GM12878 (cell line): ENCODE data around the gene PDE6B. TPM values are rescaled to one million over a fixed set of nuclear protein-coding genes. Genes with fewer than 3 reads are reported as not detected.
"Not testable (repeated sequence)": the region's sequence is repeated elsewhere in the genome, so short reads cannot be mapped to it uniquely, and the experiment has no call there.

ENCODE experiments used
- ATAC-seq: fragments of 200-7000 bp; cut with Tn5 transposase; 3 replicates; pipeline ENCODE4 v1.9.1; 2020; ENCODE audit warnings: mild to moderate bottlenecking, moderate library complexity
- BruUV-seq: library from RNA; stranded (reverse); fragments of 400-500 nt; replicated peaks from 2 replicates; lab custom pipeline; 2021; lab: Mats Ljungman, UMichigan
- CTCF ChIA-PET: fragments of 300-600 bp; sonication (Branson Sonifier 250); formaldehyde crosslinking; extraction: SDS; loops from one replicate; lab custom pipeline; 2021; ENCODE audit warnings: inconsistent platforms; lab: Yijun Ruan, JAX
- POLR2A ChIA-PET: fragments of 350-600 bp; formaldehyde crosslinking; extraction: SDS; loops from one replicate; lab custom pipeline; 2021; ENCODE audit warnings: inconsistent platforms; lab: Charles Lee
- RAD21 ChIA-PET: fragments of 300-600 bp; sonication (Branson Sonifier 250); formaldehyde crosslinking; loops from one replicate; lab custom pipeline; 2023; ENCODE audit warnings: antibody characterized with exemption; ENCODE audit not compliant: unreplicated experiment; lab: Charles Lee
- SMC1A ChIA-PET: fragments of 300-600 bp; sonication (Branson Sonifier 250); formaldehyde crosslinking; loops from one replicate; lab custom pipeline; 2023; ENCODE audit not compliant: unreplicated experiment, uncharacterized antibody; lab: Charles Lee
- DNase-seq: peaks from one replicate; pipeline ENCODE4 v3.0.0-alpha.2; 2011; ENCODE audit warnings: low read depth, low spot score
- FAIRE-seq: peaks from 3 replicates; lab custom pipeline; 2011; peaks lifted over from hg19 to GRCh38; lab: Jason Lieb, UNC
- H2AFZ ChIP-seq: 2 replicates; pipeline ENCODE4 v1.6.0; 2011; ENCODE audit warnings: low read depth, low read length, control low read depth; ENCODE audit not compliant: control insufficient read depth
- H3K27ac ChIP-seq: 2 replicates; pipeline ENCODE4 v1.5.1; 2011; ENCODE audit warnings: control low read depth; ENCODE audit not compliant: control insufficient read depth, insufficient read depth
- H3K27me3 ChIP-seq, 2 experiments: replicated peaks in 1 of 2; 2 replicates each; pipeline versions ENCODE4 v1.6.0 to v1.6.1; 2011; ENCODE audit warnings: low read length in 1 of 2; ENCODE audit not compliant: control insufficient read depth in 2 of 2, insufficient read depth in 2 of 2
- H3K36me3 ChIP-seq, 2 experiments: 2 replicates each; pipeline ENCODE4 v1.5.1; 2011; ENCODE audit warnings: low read length in 1 of 2; ENCODE audit not compliant: control insufficient read depth in 2 of 2, insufficient read depth in 2 of 2
- H3K4me1 ChIP-seq: 2 replicates; pipeline ENCODE4 v1.6.1; 2011; ENCODE audit warnings: mild to moderate bottlenecking, low read length, moderate library complexity, mixed read lengths; ENCODE audit not compliant: control insufficient read depth, insufficient read depth
- H3K4me2 ChIP-seq: 2 replicates; pipeline ENCODE4 v1.6.0; 2011; ENCODE audit warnings: control low read depth; ENCODE audit not compliant: control insufficient read depth, insufficient read depth
- H3K4me3 ChIP-seq: fragments of 200-600 bp; sonication (generic); 2 replicates; pipeline ENCODE4 v1.5.1; 2016
- H3K79me2 ChIP-seq: 2 replicates; pipeline ENCODE4 v1.6.0; 2011; ENCODE audit warnings: low read length; ENCODE audit not compliant: control insufficient read depth, insufficient read depth
- H3K9ac ChIP-seq: 2 replicates; pipeline ENCODE4 v1.8.0; 2011; ENCODE audit warnings: low read length, control low read depth, mixed read lengths; ENCODE audit not compliant: control insufficient read depth, insufficient read depth
- H3K9me3 ChIP-seq: replicated peaks from 3 replicates; pipeline ENCODE4 v1.5.1; 2011; ENCODE audit warnings: mild to moderate bottlenecking, low read length; ENCODE audit not compliant: control insufficient read depth, insufficient read depth
- H4K20me1 ChIP-seq: 2 replicates; pipeline ENCODE4 v1.6.0; 2011; ENCODE audit not compliant: control insufficient read depth, insufficient read depth
- ETV6 ChIP-seq, 2 experiments: fragments of 450-650 bp in 1 of 2; IDR thresholded peaks in 1 of 2; conservative IDR thresholded peaks in 1 of 2; 2 replicates each; pipeline ENCODE4 v1.6.1; 2014; ENCODE audit warnings: antibody characterized with exemption in 1 of 2, borderline replicate concordance in 1 of 2, low read depth in 1 of 2, mild to moderate bottlenecking in 1 of 2, moderate library complexity in 1 of 2
- HCFC1 ChIP-seq: fragments of 150-350 bp; IDR thresholded peaks from 2 replicates; pipeline ENCODE4 v1.6.1; 2014; ENCODE audit warnings: low read length
- IKZF2 ChIP-seq, 2 experiments: fragments of 450-650 bp; IDR thresholded peaks; 2 replicates each; pipeline ENCODE4 v1.6.1; 2017; ENCODE audit warnings: mild to moderate bottlenecking in 2 of 2, moderate library complexity in 2 of 2
- IRF4 ChIP-seq: IDR thresholded peaks from 2 replicates; pipeline ENCODE4 v1.6.1; 2011; ENCODE audit warnings: low read depth, low read length
- KLF5 ChIP-seq: fragments of 450-650 bp; IDR thresholded peaks from 2 replicates; pipeline ENCODE4 v1.6.1; 2014; ENCODE audit warnings: mild to moderate bottlenecking; ENCODE audit not compliant: partially characterized antibody
- POLR2AphosphoS2 ChIP-seq: IDR thresholded peaks from 2 replicates; pipeline ENCODE4 v1.6.1; 2011; ENCODE audit warnings: low read depth, mild to moderate bottlenecking, low read length, improper control_type of control experiment, moderate library complexity
- POU2F2 ChIP-seq: IDR thresholded peaks from 3 replicates; pipeline ENCODE4 v1.6.1; 2011; ENCODE audit warnings: low read depth, mild to moderate bottlenecking, low read length, borderline replicate concordance
- SMAD1 ChIP-seq: fragments of 450-650 bp; IDR thresholded peaks from 2 replicates; pipeline ENCODE4 v1.6.1; 2018; ENCODE audit warnings: mild to moderate bottlenecking, low read depth; ENCODE audit not compliant: partially characterized antibody
- ZSCAN29 ChIP-seq: fragments of 450-650 bp; IDR thresholded peaks from 2 replicates; pipeline ENCODE4 v1.6.1; 2017; ENCODE audit warnings: mild to moderate bottlenecking, moderate library complexity
- WGBS: methylation state at CpG from one replicate; pipeline ENCODE4 v1.1.6; 2016; ENCODE audit warnings: low lambda C conversion rate; ENCODE audit not compliant: insufficient replicate concordance, insufficient coverage; ENCODE audit errors: missing lambda C conversion rate; 5-methylcytosine and 5-hydroxymethylcytosine counted together
- in situ Hi-C: fragments of 300-500 bp; cut with MboI; formaldehyde crosslinking; loops from 9 replicates; pipeline ENCODE4 v1.14.3; 2018; ENCODE audit warnings: mixed read lengths
- intact Hi-C: fragments of 100-400 bp; cut with micrococcal nuclease; formaldehyde crosslinking; loops from one replicate; pipeline ENCODE4 v1.14.2; 2022; ENCODE audit not compliant: unreplicated experiment
- polyA plus RNA-seq, 11 experiments: library from polyadenylated mRNA; depleted of rRNA in 4 of 11; unstranded in 6 of 11; stranded (reverse) in 5 of 11; fragments of >200 nt; fragmentation: Nextera tagmentation in 4 of 11; fragmentation: Illumina TruSeq in 1 of 11; extraction: Ambion mirVana in 4 of 11; extraction: Trizol in 1 of 11; gene quantifications; 1 replicate in 1 of 11; 2 replicates in 10 of 11; pipeline versions ENCODE4 v1.2.1 to v1.2.3, GENCODE V29; 2011 to 2016; ENCODE audit warnings: inconsistent platforms in 2 of 11, missing spikeins in 2 of 11, low read depth in 1 of 11
- total RNA-seq, 4 experiments: library from RNA; depleted of rRNA in 3 of 4; stranded (reverse); fragments of >200 nt in 3 of 4; fragmentation: Illumina TruSeq in 1 of 4; extraction: Trizol in 1 of 4; gene quantifications; 2 replicates each; pipeline versions ENCODE4 v1.2.1 to v1.2.3, GENCODE V29; 2013 to 2021
- TF ChIP-seq, protein P1 (sequence below): fragments of 150-350 bp; IDR thresholded peaks from 2 replicates; pipeline ENCODE4 v1.6.1; 2014; ENCODE audit warnings: mild to moderate bottlenecking, low read depth, low read length

The PDE6B gene
- total and polyA plus RNA-seq, 10 of the 15 experiments (the other 5 are each of a cell fraction or from before 2014, with no cell fraction given): 2.6 to 6.4 (median 3.8) TPM

GRCh38 chr4:669806-670559 lies 44.6 kb downstream of the PDE6B start:
- intact Hi-C loops: loop anchor here (10.0 kb wide), 3 partner anchors 195 to 425 kb away; partner anchors contain the start of genes GAK and TMEM175
- FAIRE-seq, CTCF ChIA-PET, H3K4me3 ChIP-seq, ATAC-seq, in situ Hi-C loops, H3K4me1 ChIP-seq, H3K27ac ChIP-seq, H2AFZ ChIP-seq, H3K36me3 ChIP-seq, DNase-seq, BruUV-seq, H3K9ac ChIP-seq, RAD21 ChIA-PET, SMC1A ChIA-PET, H3K27me3 ChIP-seq, H4K20me1 ChIP-seq, H3K4me2 ChIP-seq, POLR2A ChIA-PET, H3K9me3 ChIP-seq: not testable (repeated sequence)
- TF ChIP-seq POU2F2: 0 out of 3 replicates have a peak, but pooled peaks have one; percentile 19
- over 99% methylated on average over 11 of the region's 11 CpGs for WGBS
- H3K79me2 ChIP-seq: peaks cover 16% of the 10 kb centered on the region

- ChIA-PET CTCF (interaction anchor here (0.6 to 0.8 kb wide), 2 partner anchors 55 to 84 kb away, joined by 3 read pairs; no protein-coding TSS in a partner anchor), SMC1A (no interaction called here), POLR2A (interaction anchor here (0.6 kb wide), 1 partner anchor 339 kb away, joined by 3 read pairs; no protein-coding TSS in a partner anchor), RAD21 (no interaction called here)
- no peak overlapping the region for H3K27ac ChIP-seq
- no peak for TF ChIP-seq IRF4
- TF ChIP-seq, protein P1, sequence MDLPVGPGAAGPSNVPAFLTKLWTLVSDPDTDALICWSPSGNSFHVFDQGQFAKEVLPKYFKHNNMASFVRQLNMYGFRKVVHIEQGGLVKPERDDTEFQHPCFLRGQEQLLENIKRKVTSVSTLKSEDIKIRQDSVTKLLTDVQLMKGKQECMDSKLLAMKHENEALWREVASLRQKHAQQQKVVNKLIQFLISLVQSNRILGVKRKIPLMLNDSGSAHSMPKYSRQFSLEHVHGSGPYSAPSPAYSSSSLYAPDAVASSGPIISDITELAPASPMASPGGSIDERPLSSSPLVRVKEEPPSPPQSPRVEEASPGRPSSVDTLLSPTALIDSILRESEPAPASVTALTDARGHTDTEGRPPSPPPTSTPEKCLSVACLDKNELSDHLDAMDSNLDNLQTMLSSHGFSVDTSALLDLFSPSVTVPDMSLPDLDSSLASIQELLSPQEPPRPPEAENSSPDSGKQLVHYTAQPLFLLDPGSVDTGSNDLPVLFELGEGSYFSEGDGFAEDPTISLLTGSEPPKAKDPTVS: no peak
- no peak for TF ChIP-seq SMAD1
- no peak for TF ChIP-seq KLF5
- TF ChIP-seq ZSCAN29: no peak
- TF ChIP-seq ETV6 (conservative IDR thresholded peaks at IDR 0.05 in 1 of 2, IDR thresholded peaks at IDR 0.05 in 1 of 2; ENCODE audit: borderline replicate concordance in 1 of 2, low read depth in 1 of 2): no peak
- TF ChIP-seq IKZF2 (IDR thresholded peaks at IDR 0.05): no peak
- TF ChIP-seq POLR2AphosphoS2: no peak
- TF ChIP-seq HCFC1: no peak
- FAIRE-seq (no peak), ATAC-seq (no peak), DNase-seq (no peak)
- peaks cover 24% of the 10 kb centered on the region for H3K79me2 ChIP-seq
- in situ Hi-C loops (no loop called here), intact Hi-C loops (loop anchor here (10.0 kb wide), 3 partner anchors 197 to 427 kb away; partner anchors contain the start of genes GAK and TMEM175)
- H3K4me3 ChIP-seq: no peak overlapping the region
- H4K20me1 ChIP-seq: no peaks in the 10 kb centered on the region
- no TSS peak for BruUV-seq
- H3K4me1 ChIP-seq: peaks cover 19% of the 10 kb centered on the region
- WGBS: 95% methylated on average over 3 of the region's 3 CpGs
- no peaks in the 10 kb centered on the region for H3K9me3 ChIP-seq
- H3K4me2 ChIP-seq: no peak overlapping the region
- peaks cover 6 to 7% of the 10 kb centered on the region in 2 experiments for H3K36me3 ChIP-seq
- no peak overlapping the region for H2AFZ ChIP-seq
- no peaks in the 10 kb centered on the region for H3K27me3 ChIP-seq
- no peak overlapping the region for H3K9ac ChIP-seq
These were observed 46.4 kb downstream of the PDE6B start for GRCh38 chr4:671769-672168.
